ENCODE measurements around the gene PSAPL1.

Gene PSAPL1

DNA sequence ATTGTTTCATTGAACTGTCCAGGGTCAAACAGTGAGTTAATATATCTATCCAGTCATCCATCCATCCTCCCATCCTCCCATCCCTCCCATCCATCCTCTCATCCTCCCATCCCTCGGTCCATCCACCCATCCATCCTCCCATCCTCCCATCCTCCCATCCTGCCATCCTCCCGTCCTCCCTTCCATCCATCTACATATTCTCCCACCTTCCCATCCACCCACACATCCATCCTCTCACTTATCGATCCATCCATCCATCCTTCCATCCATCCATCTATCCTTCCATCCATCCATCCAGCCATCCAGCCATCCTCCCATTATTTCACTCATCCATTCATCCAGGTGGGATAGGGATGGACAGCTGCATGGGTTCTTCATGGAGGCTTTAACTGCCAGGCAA is 35.4 kb upstream of the PSAPL1 start:
- Histone ChIP-seq H3K4me3 (replicated peaks; ENCODE audit: low read depth, low read length) (no peak overlapping the region), H3K27me3 (replicated peaks; ENCODE audit: control insufficient read depth, insufficient read depth, low read length) (no peaks in the 10 kb centered on the region; the same call in 1 of the 2 replicates), H3K36me3 (ENCODE audit: control insufficient read depth, insufficient read depth, low read length) (no peaks in the 10 kb centered on the region)
- TF ChIP-seq, protein P1, sequence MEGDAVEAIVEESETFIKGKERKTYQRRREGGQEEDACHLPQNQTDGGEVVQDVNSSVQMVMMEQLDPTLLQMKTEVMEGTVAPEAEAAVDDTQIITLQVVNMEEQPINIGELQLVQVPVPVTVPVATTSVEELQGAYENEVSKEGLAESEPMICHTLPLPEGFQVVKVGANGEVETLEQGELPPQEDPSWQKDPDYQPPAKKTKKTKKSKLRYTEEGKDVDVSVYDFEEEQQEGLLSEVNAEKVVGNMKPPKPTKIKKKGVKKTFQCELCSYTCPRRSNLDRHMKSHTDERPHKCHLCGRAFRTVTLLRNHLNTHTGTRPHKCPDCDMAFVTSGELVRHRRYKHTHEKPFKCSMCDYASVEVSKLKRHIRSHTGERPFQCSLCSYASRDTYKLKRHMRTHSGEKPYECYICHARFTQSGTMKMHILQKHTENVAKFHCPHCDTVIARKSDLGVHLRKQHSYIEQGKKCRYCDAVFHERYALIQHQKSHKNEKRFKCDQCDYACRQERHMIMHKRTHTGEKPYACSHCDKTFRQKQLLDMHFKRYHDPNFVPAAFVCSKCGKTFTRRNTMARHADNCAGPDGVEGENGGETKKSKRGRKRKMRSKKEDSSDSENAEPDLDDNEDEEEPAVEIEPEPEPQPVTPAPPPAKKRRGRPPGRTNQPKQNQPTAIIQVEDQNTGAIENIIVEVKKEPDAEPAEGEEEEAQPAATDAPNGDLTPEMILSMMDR (IDR thresholded peaks at IDR 0.05; ENCODE audit: insufficient read depth, low read length, poor library complexity, severe bottlenecking), result no peak
- no peak for DNase-seq (ENCODE audit: extremely low read depth, insufficient read length)

GRCh38 chr4:7469023-7469422 is 34.3 kb upstream of the PSAPL1 start:
- TF ChIP-seq, protein P1 (IDR thresholded peaks at IDR 0.05; ENCODE audit: insufficient read depth, low read length, poor library complexity, severe bottlenecking), result no peak
- Histone ChIP-seq H3K4me3 (replicated peaks; ENCODE audit: low read depth, low read length) (no peak overlapping the region), H3K36me3 (ENCODE audit: control insufficient read depth, insufficient read depth, low read length) (no peaks in the 10 kb centered on the region), H3K27me3 (replicated peaks; ENCODE audit: control insufficient read depth, insufficient read depth, low read length) (no peaks in the 10 kb centered on the region; the same call in 1 of the 2 replicates)
- DNase-seq (ENCODE audit: extremely low read depth, insufficient read length), result no peak

GRCh38 chr4:7467471-7467870 is 32.7 kb upstream of the PSAPL1 start:
- H3K4me3 ChIP-seq (replicated peaks; ENCODE audit: low read depth, low read length), result no peak overlapping the region
- no peaks in the 10 kb centered on the region for H3K36me3 ChIP-seq (ENCODE audit: control insufficient read depth, insufficient read depth, low read length)
- TF ChIP-seq, protein P1 (IDR thresholded peaks at IDR 0.05; ENCODE audit: insufficient read depth, low read length, poor library complexity, severe bottlenecking), result no peak
- H3K27me3 ChIP-seq (replicated peaks; ENCODE audit: control insufficient read depth, insufficient read depth, low read length), result no peaks in the 10 kb centered on the region; the same call in 1 of the 2 replicates
- no peak for DNase-seq (ENCODE audit: extremely low read depth, insufficient read length)

DNA sequence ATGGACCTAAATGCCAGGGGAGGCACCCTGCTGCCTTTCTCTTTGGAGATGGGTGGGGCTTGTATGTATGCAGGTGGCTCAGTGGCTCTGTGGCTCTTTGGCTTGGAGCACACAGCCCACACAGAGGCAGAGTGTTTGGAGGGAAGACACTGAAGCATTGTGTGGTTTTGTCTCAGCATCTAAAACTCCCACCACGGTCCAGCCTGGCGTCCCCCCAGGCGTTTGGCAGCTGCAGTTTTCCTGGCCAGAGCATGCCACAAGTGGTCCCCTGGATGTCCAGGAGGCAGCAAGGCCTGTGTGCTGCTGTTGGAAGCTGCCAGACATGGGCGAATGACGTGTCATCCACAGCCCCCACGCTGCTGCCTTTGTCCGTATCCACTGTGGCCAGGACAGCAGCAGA is 32.2 kb upstream of the PSAPL1 start:
- no peaks in the 10 kb centered on the region; the same call in 1 of the 2 replicates for H3K27me3 ChIP-seq (replicated peaks; ENCODE audit: control insufficient read depth, insufficient read depth, low read length)
- DNase-seq (ENCODE audit: extremely low read depth, insufficient read length), result no peak
- no peaks in the 10 kb centered on the region for H3K36me3 ChIP-seq (ENCODE audit: control insufficient read depth, insufficient read depth, low read length)
- H3K4me3 ChIP-seq (replicated peaks; ENCODE audit: low read depth, low read length), result no peak overlapping the region
- TF ChIP-seq, protein P1 (IDR thresholded peaks at IDR 0.05; ENCODE audit: insufficient read depth, low read length, poor library complexity, severe bottlenecking), result no peak

DNA sequence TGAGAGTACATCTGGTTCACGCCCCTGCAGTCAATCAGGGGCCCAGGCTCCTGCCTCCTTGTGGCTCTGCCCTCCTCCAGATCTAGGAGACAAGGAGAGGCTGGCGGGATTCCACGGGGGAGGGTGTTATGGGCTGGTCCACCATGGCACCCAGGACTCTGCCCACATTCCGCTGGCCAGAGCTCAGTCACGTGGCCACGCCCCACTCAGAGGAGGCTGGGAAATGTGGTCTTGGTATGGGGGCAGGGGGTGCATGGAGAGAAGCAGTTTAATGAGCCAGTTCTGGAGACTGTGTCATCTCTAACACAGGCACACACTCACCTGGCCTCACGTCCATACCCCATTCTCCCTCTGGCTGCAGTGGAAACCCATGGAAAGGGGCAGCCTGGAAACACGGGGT is 31.5 kb upstream of the PSAPL1 start:
- no peak for DNase-seq (ENCODE audit: extremely low read depth, insufficient read length)
- TF ChIP-seq, protein P1 (IDR thresholded peaks at IDR 0.05; ENCODE audit: insufficient read depth, low read length, poor library complexity, severe bottlenecking), result no peak
- H3K27me3 ChIP-seq (replicated peaks; ENCODE audit: control insufficient read depth, insufficient read depth, low read length), result no peaks in the 10 kb centered on the region; the same call in 1 of the 2 replicates
- H3K36me3 ChIP-seq (ENCODE audit: control insufficient read depth, insufficient read depth, low read length), result no peaks in the 10 kb centered on the region
- H3K4me3 ChIP-seq (replicated peaks; ENCODE audit: low read depth, low read length), result no peak overlapping the region

DNA sequence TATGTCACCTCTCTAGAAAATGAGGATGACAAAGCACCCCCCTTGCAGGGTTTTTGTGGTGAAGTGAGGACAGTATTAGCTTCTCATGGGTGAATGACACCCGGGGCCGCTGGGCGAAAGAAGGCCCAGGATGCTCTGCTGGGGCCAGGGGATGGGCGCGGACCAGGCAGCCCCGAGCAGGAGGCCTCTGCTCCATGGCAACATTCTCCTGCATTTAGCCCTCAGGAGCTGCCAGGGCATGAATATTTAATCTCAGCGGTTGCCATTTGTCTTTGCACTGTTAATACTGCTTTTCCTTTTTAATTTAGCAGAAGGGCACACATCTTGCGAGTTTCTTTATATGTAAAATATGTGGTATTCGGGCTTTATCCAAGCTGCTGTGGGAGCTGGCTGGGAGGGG is 30.3 kb upstream of the PSAPL1 start:
- Histone ChIP-seq H3K4me3 (replicated peaks; ENCODE audit: low read depth, low read length) (no peak overlapping the region), H3K36me3 (ENCODE audit: control insufficient read depth, insufficient read depth, low read length) (no peaks in the 10 kb centered on the region), H3K27me3 (replicated peaks; ENCODE audit: control insufficient read depth, insufficient read depth, low read length) (no peaks in the 10 kb centered on the region; the same call in 1 of the 2 replicates)
- no peak for DNase-seq (ENCODE audit: extremely low read depth, insufficient read length)
- TF ChIP-seq, protein P1 (IDR thresholded peaks at IDR 0.05; ENCODE audit: insufficient read depth, low read length, poor library complexity, severe bottlenecking), result no peak
